Measurements from ENCODE around the gene IGSF6. TPM values are rescaled to one million over a fixed set of nuclear protein-coding genes. Genes with fewer than 3 reads are reported as not detected.

The IGSF6 gene
- total RNA-seq, 1 experiment from 2014 or later, result 0.36 TPM

- CTCF ChIA-PET, result no interaction called here
- no peak overlapping the region for H3K27ac ChIP-seq (ENCODE audit: low read length)
- ATAC-seq (no peak), DNase-seq (no peak)
- no peaks in the 10 kb centered on the region for H3F3A ChIP-seq (ENCODE audit: low read length, unreplicated experiment)
- H3K36me3 ChIP-seq (ENCODE audit: low read depth, low read length), result no peaks in the 10 kb centered on the region
- H2AFZ ChIP-seq (ENCODE audit: low read length), result no peak overlapping the region
- H3K27me3 ChIP-seq (ENCODE audit: low read length), result no peaks in the 10 kb centered on the region
- no peaks in the 10 kb centered on the region for H3K9me2 ChIP-seq (replicated peaks; ENCODE audit: low read length)
- no peak overlapping the region for H3K4me3 ChIP-seq (ENCODE audit: low read length)
- POLR2A ChIA-PET (ENCODE audit: unreplicated experiment), result no interaction called here
- intact Hi-C loops (cut with micrococcal nuclease), result no loop called here
- H3K9ac ChIP-seq (ENCODE audit: low read length), result no peak overlapping the region
- no peaks in the 10 kb centered on the region for H3K4me1 ChIP-seq (ENCODE audit: insufficient read depth, low read length)
- H3K79me2 ChIP-seq (ENCODE audit: low read length), result no peaks in the 10 kb centered on the region
- no peak overlapping the region for H3K4me2 ChIP-seq (ENCODE audit: low read length)
- TF ChIP-seq EZH2phosphoT487 (IDR thresholded peaks at IDR 0.05; ENCODE audit: borderline replicate concordance, low read length) (no peak), EZH2 (IDR thresholded peaks at IDR 0.05; ENCODE audit: low read length, unreplicated experiment) (no peak), CTCF (conservative IDR thresholded peaks at IDR 0.05; ENCODE audit: low read depth, low read length) (no peak)
- no TSS peak for BruUV-seq (replicated peaks)
- H4K20me1 ChIP-seq (ENCODE audit: low read length), result no peaks in the 10 kb centered on the region
- H3K9me3 ChIP-seq (ENCODE audit: low read length), result no peaks in the 10 kb centered on the region
These were observed 21.1 kb upstream of the IGSF6 start for GRCh38 chr16:21673469-21673868.

GRCh38 chr16:21667575-21667974 lies 15.2 kb upstream of the IGSF6 start:
- H3K4me3 ChIP-seq (ENCODE audit: low read length), result no peak overlapping the region
- DNase-seq (no peak), ATAC-seq (no peak)
- H3K4me2 ChIP-seq (ENCODE audit: low read length), result no peak overlapping the region
- no TSS peak for BruUV-seq (replicated peaks)
- H3K9me3 ChIP-seq (ENCODE audit: low read length), result no peaks in the 10 kb centered on the region
- no peaks in the 10 kb centered on the region for H3F3A ChIP-seq (ENCODE audit: low read length, unreplicated experiment)
- H3K4me1 ChIP-seq (ENCODE audit: insufficient read depth, low read length), result no peaks in the 10 kb centered on the region
- no peaks in the 10 kb centered on the region for H3K9me2 ChIP-seq (replicated peaks; ENCODE audit: low read length)
- intact Hi-C loops (cut with micrococcal nuclease), result no loop called here
- no peak overlapping the region for H2AFZ ChIP-seq (ENCODE audit: low read length)
- TF ChIP-seq CTCF (conservative IDR thresholded peaks at IDR 0.05; ENCODE audit: low read depth, low read length), result no peak
- TF ChIP-seq EZH2phosphoT487 (IDR thresholded peaks at IDR 0.05; ENCODE audit: borderline replicate concordance, low read length), result no peak
- TF ChIP-seq EZH2 (IDR thresholded peaks at IDR 0.05; ENCODE audit: low read length, unreplicated experiment), result no peak
- no peak overlapping the region for H3K9ac ChIP-seq (ENCODE audit: low read length)
- ChIA-PET POLR2A (ENCODE audit: unreplicated experiment) (no interaction called here), CTCF (no interaction called here)
- H3K27ac ChIP-seq (ENCODE audit: low read length), result no peak overlapping the region
- H3K36me3 ChIP-seq (ENCODE audit: low read depth, low read length), result no peaks in the 10 kb centered on the region
- no peaks in the 10 kb centered on the region for H3K27me3 ChIP-seq (ENCODE audit: low read length)
- H3K79me2 ChIP-seq (ENCODE audit: low read length), result no peaks in the 10 kb centered on the region
- no peaks in the 10 kb centered on the region for H4K20me1 ChIP-seq (ENCODE audit: low read length)

GRCh38 chr16:21666772-21667171 lies 14.4 kb upstream of the IGSF6 start:
- ATAC-seq, result no peak
- Histone ChIP-seq H3K4me2 (ENCODE audit: low read length) (no peak overlapping the region), H3K27ac (ENCODE audit: low read length) (no peak overlapping the region), H3K4me1 (ENCODE audit: insufficient read depth, low read length) (no peaks in the 10 kb centered on the region), H3K9me2 (replicated peaks; ENCODE audit: low read length) (no peaks in the 10 kb centered on the region), H3F3A (ENCODE audit: low read length, unreplicated experiment) (no peaks in the 10 kb centered on the region), H3K36me3 (ENCODE audit: low read depth, low read length) (no peaks in the 10 kb centered on the region), H3K4me3 (ENCODE audit: low read length) (no peak overlapping the region), H4K20me1 (ENCODE audit: low read length) (no peaks in the 10 kb centered on the region), H3K79me2 (ENCODE audit: low read length) (no peaks in the 10 kb centered on the region), H3K9ac (ENCODE audit: low read length) (no peak overlapping the region), H3K27me3 (ENCODE audit: low read length) (no peaks in the 10 kb centered on the region), H2AFZ (ENCODE audit: low read length) (no peak overlapping the region), H3K9me3 (ENCODE audit: low read length) (no peaks in the 10 kb centered on the region)
- intact Hi-C loops (cut with micrococcal nuclease), result no loop called here
- TF ChIP-seq EZH2phosphoT487 (IDR thresholded peaks at IDR 0.05; ENCODE audit: borderline replicate concordance, low read length) (no peak), EZH2 (IDR thresholded peaks at IDR 0.05; ENCODE audit: low read length, unreplicated experiment) (no peak), CTCF (conservative IDR thresholded peaks at IDR 0.05; ENCODE audit: low read depth, low read length) (no peak)
- no peak for DNase-seq
- BruUV-seq (replicated peaks), result no TSS peak
- ChIA-PET POLR2A (ENCODE audit: unreplicated experiment) (no interaction called here), CTCF (no interaction called here)
